HL-60 (cell line): ENCODE data around the gene CYP4F2.
"Not testable (repeated sequence)": the region's sequence is repeated elsewhere in the genome, so short reads cannot be mapped to it uniquely, and the experiment has no call there.

Experiments used
- GABPA ChIP-seq: IDR thresholded peaks from 2 replicates; pipeline ENCODE4 v1.6.1; 2012; ENCODE audit warnings: low read depth
- POLR2AphosphoS5 ChIP-seq: IDR thresholded peaks from 2 replicates; pipeline ENCODE4 v1.6.1; 2012; ENCODE audit warnings: low read depth
- TF ChIP-seq, protein P1 (sequence below): IDR thresholded peaks from one replicate; pipeline ENCODE4 v1.5.1; 2011; ENCODE audit warnings: low read length, control low read depth, inconsistent platforms; ENCODE audit not compliant: insufficient read depth
- TF ChIP-seq, protein P2 (sequence below): IDR thresholded peaks from 2 replicates; pipeline ENCODE4 v1.6.1; 2012; ENCODE audit warnings: low read depth; ENCODE audit not compliant: insufficient replicate concordance

DNA sequence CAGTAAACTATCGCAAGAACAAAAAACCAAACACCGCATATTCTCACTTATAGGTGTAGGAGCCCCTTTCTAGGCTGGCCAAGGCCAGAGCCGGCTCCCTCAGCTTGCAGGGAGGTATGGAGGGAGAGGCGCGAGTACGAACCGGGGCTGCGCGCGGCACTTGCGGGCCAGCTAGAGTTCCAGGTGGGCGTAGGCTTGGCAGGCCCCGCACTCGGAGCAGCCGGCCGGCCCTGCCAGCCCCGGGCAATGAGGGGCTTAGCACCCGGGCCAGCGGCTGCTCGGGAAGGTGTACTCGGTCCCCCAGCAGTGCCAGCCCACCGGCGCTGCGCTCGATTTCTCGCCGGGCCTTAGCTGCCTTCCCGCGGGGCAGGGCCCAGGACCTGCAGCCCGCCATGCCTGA, 1.7 kb upstream of the CYP4F2 start:
- TF ChIP-seq, protein P1, sequence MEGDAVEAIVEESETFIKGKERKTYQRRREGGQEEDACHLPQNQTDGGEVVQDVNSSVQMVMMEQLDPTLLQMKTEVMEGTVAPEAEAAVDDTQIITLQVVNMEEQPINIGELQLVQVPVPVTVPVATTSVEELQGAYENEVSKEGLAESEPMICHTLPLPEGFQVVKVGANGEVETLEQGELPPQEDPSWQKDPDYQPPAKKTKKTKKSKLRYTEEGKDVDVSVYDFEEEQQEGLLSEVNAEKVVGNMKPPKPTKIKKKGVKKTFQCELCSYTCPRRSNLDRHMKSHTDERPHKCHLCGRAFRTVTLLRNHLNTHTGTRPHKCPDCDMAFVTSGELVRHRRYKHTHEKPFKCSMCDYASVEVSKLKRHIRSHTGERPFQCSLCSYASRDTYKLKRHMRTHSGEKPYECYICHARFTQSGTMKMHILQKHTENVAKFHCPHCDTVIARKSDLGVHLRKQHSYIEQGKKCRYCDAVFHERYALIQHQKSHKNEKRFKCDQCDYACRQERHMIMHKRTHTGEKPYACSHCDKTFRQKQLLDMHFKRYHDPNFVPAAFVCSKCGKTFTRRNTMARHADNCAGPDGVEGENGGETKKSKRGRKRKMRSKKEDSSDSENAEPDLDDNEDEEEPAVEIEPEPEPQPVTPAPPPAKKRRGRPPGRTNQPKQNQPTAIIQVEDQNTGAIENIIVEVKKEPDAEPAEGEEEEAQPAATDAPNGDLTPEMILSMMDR: not testable (repeated sequence)
- TF ChIP-seq, protein P2, sequence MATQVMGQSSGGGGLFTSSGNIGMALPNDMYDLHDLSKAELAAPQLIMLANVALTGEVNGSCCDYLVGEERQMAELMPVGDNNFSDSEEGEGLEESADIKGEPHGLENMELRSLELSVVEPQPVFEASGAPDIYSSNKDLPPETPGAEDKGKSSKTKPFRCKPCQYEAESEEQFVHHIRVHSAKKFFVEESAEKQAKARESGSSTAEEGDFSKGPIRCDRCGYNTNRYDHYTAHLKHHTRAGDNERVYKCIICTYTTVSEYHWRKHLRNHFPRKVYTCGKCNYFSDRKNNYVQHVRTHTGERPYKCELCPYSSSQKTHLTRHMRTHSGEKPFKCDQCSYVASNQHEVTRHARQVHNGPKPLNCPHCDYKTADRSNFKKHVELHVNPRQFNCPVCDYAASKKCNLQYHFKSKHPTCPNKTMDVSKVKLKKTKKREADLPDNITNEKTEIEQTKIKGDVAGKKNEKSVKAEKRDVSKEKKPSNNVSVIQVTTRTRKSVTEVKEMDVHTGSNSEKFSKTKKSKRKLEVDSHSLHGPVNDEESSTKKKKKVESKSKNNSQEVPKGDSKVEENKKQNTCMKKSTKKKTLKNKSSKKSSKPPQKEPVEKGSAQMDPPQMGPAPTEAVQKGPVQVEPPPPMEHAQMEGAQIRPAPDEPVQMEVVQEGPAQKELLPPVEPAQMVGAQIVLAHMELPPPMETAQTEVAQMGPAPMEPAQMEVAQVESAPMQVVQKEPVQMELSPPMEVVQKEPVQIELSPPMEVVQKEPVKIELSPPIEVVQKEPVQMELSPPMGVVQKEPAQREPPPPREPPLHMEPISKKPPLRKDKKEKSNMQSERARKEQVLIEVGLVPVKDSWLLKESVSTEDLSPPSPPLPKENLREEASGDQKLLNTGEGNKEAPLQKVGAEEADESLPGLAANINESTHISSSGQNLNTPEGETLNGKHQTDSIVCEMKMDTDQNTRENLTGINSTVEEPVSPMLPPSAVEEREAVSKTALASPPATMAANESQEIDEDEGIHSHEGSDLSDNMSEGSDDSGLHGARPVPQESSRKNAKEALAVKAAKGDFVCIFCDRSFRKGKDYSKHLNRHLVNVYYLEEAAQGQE: not testable (repeated sequence)
- TF ChIP-seq POLR2AphosphoS5, GABPA: not testable (repeated sequence)
